HUDEP-2 (cell line): ENCODE measurements around the gene MND1.
"Not testable (repeated sequence)": the region's sequence is repeated elsewhere in the genome, so short reads cannot be mapped to it uniquely, and the experiment has no call there.

Experiments used
- DNase-seq, 76 experiments: peaks; one replicate each; lab custom pipeline; 2025; ENCODE audit not compliant: unreplicated experiment in 76 of 76; lab: John Stamatoyannopoulos, UW

The MND1 gene

GRCh38 chr4:153432965-153433753 is 88.7 kb downstream of the MND1 start:
- peak in 54 of 76 experiments; percentile 1 to 72 (median 25) for DNase-seq

- DNase-seq: no peak
These were observed 89.2 kb downstream of the MND1 start for GRCh38 chr4:153433754-153434105.

- DNase-seq: no peak
These were observed 89.7 kb downstream of the MND1 start for GRCh38 chr4:153434190-153434589.

- DNase-seq: no peak
These were observed 94.6 kb downstream of the MND1 start for GRCh38 chr4:153438916-153439756.

GRCh38 chr4:153439831-153440230 is 95.3 kb downstream of the MND1 start:
- DNase-seq: no peak

- DNase-seq: no peak
These were observed 96.0 kb downstream of the MND1 start for GRCh38 chr4:153440475-153440874.

- DNase-seq: no peak
These were observed 102.9 kb downstream of the MND1 start for GRCh38 chr4:153447175-153447905.

- no peak for DNase-seq
These were observed 103.7 kb downstream of the MND1 start for GRCh38 chr4:153448003-153448731.

- no peak for DNase-seq
These were observed 104.8 kb downstream of the MND1 start for GRCh38 chr4:153449338-153449737.

- DNase-seq: no peak
These were observed 106.0 kb downstream of the MND1 start for GRCh38 chr4:153450544-153450917.

GRCh38 chr4:153451145-153451544 is 106.7 kb downstream of the MND1 start:
- not testable (repeated sequence) for DNase-seq

GRCh38 chr4:153451911-153452657 is 107.6 kb downstream of the MND1 start:
- no peak for DNase-seq

GRCh38 chr4:153452658-153453378 is 108.3 kb downstream of the MND1 start:
- no peak for DNase-seq

GRCh38 chr4:153453402-153453801 is 108.9 kb downstream of the MND1 start:
- no peak for DNase-seq

GRCh38 chr4:153458969-153459368 is 114.5 kb downstream of the MND1 start:
- no peak for DNase-seq

GRCh38 chr4:153461549-153461948 is 117.1 kb downstream of the MND1 start:
- DNase-seq: not testable (repeated sequence)

- peak in 39 of 76 experiments; percentile 2 to 73 (median 26) for DNase-seq
These were observed 119.6 kb downstream of the MND1 start for GRCh38 chr4:153464068-153464467.
